MM.1S (cell line): ENCODE data around the gene ZKSCAN7.
A peak's percentile ranks its signal among the peaks of the same experiment; 100 is the strongest.

Experiments
- DNase-seq: peaks from one replicate; pipeline ENCODE4 v3.0.0-alpha.2; 2015
- H2AFZ ChIP-seq: fragments of 300-600 bp; sonication (generic); 2 replicates; pipeline ENCODE4 v1.6.0; 2016; ENCODE audit warnings: antibody characterized with exemption, low read length
- H3F3A ChIP-seq: fragments of 300-600 bp; sonication (generic); 2 replicates; pipeline ENCODE4 v1.6.1; 2016; ENCODE audit warnings: mild to moderate bottlenecking, antibody characterized with exemption, low read length, moderate library complexity, mixed read lengths; ENCODE audit not compliant: insufficient read depth
- H3K27ac ChIP-seq: fragments of 300-600 bp; sonication (generic); 2 replicates; pipeline ENCODE4 v1.5.1; 2016; ENCODE audit warnings: mild to moderate bottlenecking, low read length
- H3K27me3 ChIP-seq: fragments of 300-600 bp; sonication (generic); replicated peaks from 2 replicates; pipeline ENCODE4 v1.6.0; 2016; ENCODE audit warnings: low read length; ENCODE audit not compliant: insufficient read depth
- H3K36me3 ChIP-seq: fragments of 300-600 bp; sonication (generic); replicated peaks from 2 replicates; pipeline ENCODE4 v1.6.1; 2016; ENCODE audit warnings: mild to moderate bottlenecking, low read length, mixed read lengths; ENCODE audit not compliant: insufficient read depth
- H3K4me1 ChIP-seq: fragments of 300-600 bp; sonication (generic); 2 replicates; pipeline ENCODE4 v1.6.1; 2016; ENCODE audit warnings: low read length, mixed read lengths
- H3K4me2 ChIP-seq: fragments of 300-600 bp; sonication (generic); 2 replicates; pipeline ENCODE4 v1.6.0; 2016; ENCODE audit warnings: low read depth, low read length
- H3K4me3 ChIP-seq: fragments of 300-600 bp; sonication (generic); 2 replicates; pipeline ENCODE4 v1.5.1; 2016; ENCODE audit warnings: low read length, mixed read lengths
- H3K79me2 ChIP-seq: fragments of 300-600 bp; sonication (generic); 2 replicates; pipeline ENCODE4 v1.6.1; 2016; ENCODE audit warnings: mixed run types, low read length, mixed read lengths
- H3K9ac ChIP-seq: fragments of 300-600 bp; sonication (generic); 2 replicates; pipeline ENCODE4 v1.6.1; 2016; ENCODE audit warnings: low read length, mixed read lengths
- H3K9me2 ChIP-seq: fragments of 300-600 bp; sonication (generic); replicated peaks from 2 replicates; pipeline ENCODE4 v1.6.1; 2016; ENCODE audit warnings: mild to moderate bottlenecking, low read length, mixed read lengths; ENCODE audit not compliant: insufficient read depth
- H3K9me3 ChIP-seq: fragments of 300-600 bp; sonication (generic); replicated peaks from 2 replicates; pipeline ENCODE4 v1.6.1; 2016; ENCODE audit warnings: mild to moderate bottlenecking, low read length, mixed read lengths; ENCODE audit not compliant: insufficient read depth
- H4K20me1 ChIP-seq: fragments of 300-600 bp; sonication (generic); 2 replicates; pipeline ENCODE4 v1.6.1; 2016; ENCODE audit warnings: mild to moderate bottlenecking, low read length, moderate library complexity, mixed read lengths; ENCODE audit not compliant: insufficient read depth
- CTCF ChIP-seq: fragments of 300-600 bp; sonication (generic); IDR thresholded peaks from 2 replicates; pipeline ENCODE4 v1.5.1; 2016; ENCODE audit warnings: antibody characterized with exemption, low read length, mixed read lengths
- EZH2 ChIP-seq: fragments of 300-600 bp; sonication (generic); optimal IDR thresholded peaks from 2 replicates; pipeline ENCODE3; 2017; ENCODE audit warnings: low read depth, mild to moderate bottlenecking, antibody characterized with exemption, low read length, mixed read lengths
- EZH2phosphoT487 ChIP-seq: fragments of 300-600 bp; sonication (generic); IDR thresholded peaks from 2 replicates; pipeline ENCODE4 v1.6.1; 2018; ENCODE audit warnings: antibody characterized with exemption, low read length

The ZKSCAN7 gene

DNA sequence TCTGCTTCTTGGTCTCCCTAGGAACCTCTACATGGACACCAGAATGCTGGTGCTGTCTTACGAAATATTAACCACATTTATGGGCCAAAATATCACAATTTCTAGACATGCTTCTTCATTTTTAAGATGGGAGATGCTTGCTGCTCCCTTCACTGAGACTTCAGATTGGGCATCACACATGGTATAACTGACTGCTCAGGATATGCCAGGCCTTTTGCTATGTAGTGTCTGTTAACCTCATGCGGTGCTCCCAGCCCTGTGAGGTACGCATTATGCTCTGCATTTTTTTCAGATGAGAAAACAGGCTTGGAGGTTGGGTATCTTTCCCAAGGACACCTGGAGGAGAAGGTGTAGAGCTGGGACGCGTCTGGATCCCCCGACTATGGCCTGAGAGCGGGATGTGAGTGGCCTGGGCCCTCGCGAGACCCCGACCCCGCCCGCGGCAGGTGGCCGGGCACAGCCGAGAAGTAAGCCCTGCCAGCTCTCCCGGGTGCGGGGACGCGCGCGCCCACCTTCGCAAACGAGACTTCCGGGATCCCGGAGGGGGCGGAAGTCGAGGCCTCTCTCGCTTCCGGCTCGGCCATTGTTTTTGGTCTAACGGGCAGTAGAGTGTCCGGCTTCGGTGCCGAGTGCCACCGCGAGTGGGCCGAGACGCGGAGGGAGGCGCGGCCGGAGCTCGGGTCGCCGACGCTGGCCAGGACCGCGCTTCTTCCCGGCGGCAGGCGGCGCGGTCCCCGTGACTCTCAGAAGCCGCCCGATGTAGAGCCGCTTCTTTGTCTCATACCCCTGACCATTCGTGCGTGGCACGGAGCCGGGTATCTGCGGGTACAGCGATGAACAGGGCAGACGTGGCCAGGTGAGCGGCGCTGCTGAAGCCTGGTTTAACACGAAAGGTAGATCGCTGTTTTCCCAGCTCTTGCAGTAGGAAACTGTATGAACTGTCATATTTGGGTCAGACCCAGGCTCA, at the start of gene ZKSCAN7:
Gene ZKSCAN7 (plus strand): TSS at position 568 of the 967 bp plus-strand sequence. CDS start 1,855 bp downstream, outside the sequence.
- Histone ChIP-seq H3K36me3 (no peaks in the 10 kb centered on the region), H2AFZ (peak within 1 kb of the TSS; percentile 71), H3K4me1 (no peaks in the 10 kb centered on the region), H3K79me2 (no peaks in the 10 kb centered on the region), H3K9me3 (no peaks in the 10 kb centered on the region), H3K27me3 (no peaks in the 10 kb centered on the region), H3K4me3 (peak within 1 kb of the TSS; percentile 56), H3K9ac (no peak within 1 kb of the TSS), H3K9me2 (no peaks in the 10 kb centered on the region), H4K20me1 (no peaks in the 10 kb centered on the region), H3F3A (no peaks in the 10 kb centered on the region), H3K4me2 (peak within 1 kb of the TSS; percentile 78), H3K27ac (no peak within 1 kb of the TSS)
- TF ChIP-seq EZH2 (no peak), EZH2phosphoT487 (no peak), CTCF (no peak)
- DNase-seq, result no peak

DNA sequence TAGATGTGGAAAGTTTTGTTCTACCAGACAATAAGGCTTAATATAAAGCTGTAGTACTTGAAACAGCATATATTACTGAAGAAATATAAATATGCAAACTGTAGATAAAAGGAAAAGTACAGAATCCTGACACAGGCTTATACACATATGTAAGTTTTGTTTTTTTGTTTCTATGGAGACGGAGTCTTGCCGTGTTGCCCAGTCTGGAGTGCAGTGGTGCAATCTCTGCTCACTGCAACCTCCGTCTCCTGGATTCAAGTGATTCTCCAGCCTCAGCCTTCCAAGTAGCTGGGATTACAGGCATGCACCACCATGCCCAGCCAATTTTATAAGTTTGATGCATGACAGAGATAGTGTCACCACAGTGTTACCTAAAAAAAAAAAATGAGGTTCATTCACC, 48.4 kb upstream of the ZKSCAN7 start:
- Histone ChIP-seq H2AFZ (no peak overlapping the region), H3K9me3 (no peaks in the 10 kb centered on the region), H3K36me3 (no peaks in the 10 kb centered on the region; the same call in 1 of the 2 replicates), H3F3A (peaks cover 11% of the 10 kb centered on the region), H3K4me3 (no peak overlapping the region), H3K27ac (no peak overlapping the region), H3K4me2 (no peak overlapping the region), H3K9me2 (no peaks in the 10 kb centered on the region), H3K27me3 (no peaks in the 10 kb centered on the region), H3K9ac (no peak overlapping the region), H3K4me1 (peaks cover 12% of the 10 kb centered on the region), H3K79me2 (peaks cover 76% of the 10 kb centered on the region), H4K20me1 (no peaks in the 10 kb centered on the region)
- no peak for TF ChIP-seq EZH2phosphoT487
- TF ChIP-seq CTCF, result no peak
- no peak for TF ChIP-seq EZH2
- no peak for DNase-seq

- TF ChIP-seq CTCF (no peak), EZH2phosphoT487 (no peak), EZH2 (no peak)
- Histone ChIP-seq H3F3A (peaks cover 11% of the 10 kb centered on the region), H3K79me2 (peaks cover 72% of the 10 kb centered on the region), H2AFZ (no peak overlapping the region), H3K27ac (no peak overlapping the region), H3K4me1 (peaks cover 13% of the 10 kb centered on the region), H3K27me3 (no peaks in the 10 kb centered on the region), H3K9ac (no peak overlapping the region), H3K9me2 (no peaks in the 10 kb centered on the region), H3K36me3 (no peaks in the 10 kb centered on the region; the same call in 1 of the 2 replicates), H3K4me2 (no peak overlapping the region), H3K4me3 (no peak overlapping the region), H4K20me1 (no peaks in the 10 kb centered on the region), H3K9me3 (no peaks in the 10 kb centered on the region)
- no peak for DNase-seq
Observed at GRCh38 chr3:44506961-44507360, 48.0 kb upstream of the ZKSCAN7 start.
